Muscle of leg (tissue), 11 donors: ENCODE data around the gene CLINT1. TPM values are rescaled to one million over a fixed set of nuclear protein-coding genes. Genes with fewer than 3 reads are reported as not detected.

Experiments used
- DNase-seq: peaks from one replicate; pipeline ENCODE4 v3.0.0; 2013
- H3K27ac ChIP-seq: one replicate; pipeline ENCODE4 v1.5.1; 2013; ENCODE audit warnings: mild to moderate bottlenecking, low read length, control low read depth
- H3K27me3 ChIP-seq: one replicate; pipeline ENCODE4 v1.6.1; 2013; ENCODE audit warnings: low read length; ENCODE audit not compliant: control insufficient read depth, insufficient read depth
- H3K36me3 ChIP-seq: one replicate; pipeline ENCODE4 v1.6.1; 2013; ENCODE audit warnings: low read length; ENCODE audit not compliant: control insufficient read depth, insufficient read depth
- H3K4me1 ChIP-seq: one replicate; pipeline ENCODE4 v1.6.1; 2013; ENCODE audit warnings: low read length; ENCODE audit not compliant: control insufficient read depth, insufficient read depth
- H3K4me3 ChIP-seq: one replicate; pipeline ENCODE4 v1.5.1; 2013; ENCODE audit warnings: low read length, control low read depth
- H3K9me3 ChIP-seq: replicated peaks from 2 replicates; pipeline ENCODE4 v1.6.1; 2013; ENCODE audit warnings: low read depth, low read length; ENCODE audit not compliant: control insufficient read depth
- WGBS: methylation state at CpG from one replicate; pipeline ENCODE4 v1.1.5; 2013; ENCODE audit warnings: missing lambda C conversion rate; ENCODE audit not compliant: insufficient coverage; 5-methylcytosine and 5-hydroxymethylcytosine counted together
- polyA plus RNA-seq, 8 donors: library from polyadenylated mRNA; unstranded; fragments of 120-200 nt; gene quantifications; one replicate each; pipeline versions ENCODE4 v1.2.1 to v1.2.3, GENCODE V29; 2013; ENCODE audit warnings: inconsistent platforms in 1 of 8, low replicate concordance in 1 of 8; ENCODE audit not compliant: insufficient read length in 8 of 8, insufficient read depth in 1 of 8
- total RNA-seq: library from RNA; stranded (reverse); fragments of 120-200 nt; gene quantifications from one replicate; pipeline ENCODE4 v1.2.4, GENCODE V29; 2013

CLINT1 gene
- total and polyA plus RNA-seq, 9 donors, result 39.9 to 75.0 (median 62.5) TPM

DNA sequence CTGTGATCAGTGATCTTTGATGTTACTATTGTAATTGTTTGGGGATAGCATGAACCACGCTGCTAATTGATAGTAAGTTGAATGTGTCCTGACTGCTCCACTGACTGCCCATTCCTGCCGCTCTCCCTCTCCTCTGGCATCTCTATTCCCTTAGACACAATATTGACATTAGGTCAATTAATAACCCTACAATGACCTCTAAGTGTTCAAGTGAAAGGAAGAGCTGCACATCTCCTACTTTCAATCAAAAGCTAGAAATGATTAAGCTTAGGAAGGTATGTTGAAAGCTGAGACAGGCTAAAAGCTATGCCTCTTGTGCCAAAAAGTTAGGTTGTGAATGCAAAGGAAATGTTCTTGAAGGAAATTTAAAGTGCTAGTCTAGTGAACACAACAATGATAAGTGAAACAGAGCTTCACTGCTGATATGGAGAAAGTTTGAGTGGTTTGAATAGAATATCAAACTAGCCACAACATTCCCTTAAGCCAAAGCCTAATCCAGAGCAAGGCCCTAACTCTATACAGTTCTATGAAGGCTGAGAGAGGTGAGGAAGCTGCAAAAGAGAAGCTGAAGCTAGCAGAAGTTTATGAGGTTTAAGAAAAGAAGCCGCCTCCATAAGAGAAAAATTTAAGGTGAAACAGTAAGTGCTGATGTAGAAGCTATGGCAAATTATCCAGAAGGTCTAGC lies 12.9 kb downstream of the CLINT1 start:
- 78% methylated on average over 1 of the region's 3 CpGs for WGBS
- H3K27ac ChIP-seq, result no peak overlapping the region
- no peaks in the 10 kb centered on the region for H3K27me3 ChIP-seq
- H3K4me1 ChIP-seq, result no peaks in the 10 kb centered on the region
- peaks cover 3% of the 10 kb centered on the region for H3K9me3 ChIP-seq
- H3K4me3 ChIP-seq, result no peak overlapping the region
- DNase-seq, result no peak
- peaks cover 13% of the 10 kb centered on the region for H3K36me3 ChIP-seq

DNA sequence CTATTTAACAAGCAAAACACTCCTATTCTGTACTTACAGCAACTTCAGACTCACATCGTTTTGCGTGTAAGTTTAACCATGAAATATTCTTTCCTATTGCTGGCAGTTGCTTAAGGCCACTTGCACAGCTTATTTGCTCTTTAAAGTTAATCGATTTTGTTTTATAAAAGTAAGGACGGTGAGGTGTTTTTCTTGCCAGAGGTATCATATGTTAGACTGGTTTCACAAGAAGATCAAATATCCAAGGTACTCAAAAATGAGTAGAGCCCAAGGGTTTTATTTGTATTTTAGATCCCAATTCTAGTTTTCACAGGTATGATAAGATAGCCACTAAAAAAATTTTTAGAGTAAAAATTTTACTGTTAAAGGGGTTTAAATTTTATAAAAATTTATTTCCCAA lies 16.2 kb downstream of the CLINT1 start:
- no peak overlapping the region for H3K4me3 ChIP-seq
- H3K4me1 ChIP-seq, result no peaks in the 10 kb centered on the region
- no peak overlapping the region for H3K27ac ChIP-seq
- no peak for DNase-seq
- H3K27me3 ChIP-seq, result no peaks in the 10 kb centered on the region
- H3K36me3 ChIP-seq, result peaks cover 10% of the 10 kb centered on the region
- H3K9me3 ChIP-seq, result peaks cover 3% of the 10 kb centered on the region
- WGBS, result no CpG with 5 or more reads among the region's 4 CpGs

DNA sequence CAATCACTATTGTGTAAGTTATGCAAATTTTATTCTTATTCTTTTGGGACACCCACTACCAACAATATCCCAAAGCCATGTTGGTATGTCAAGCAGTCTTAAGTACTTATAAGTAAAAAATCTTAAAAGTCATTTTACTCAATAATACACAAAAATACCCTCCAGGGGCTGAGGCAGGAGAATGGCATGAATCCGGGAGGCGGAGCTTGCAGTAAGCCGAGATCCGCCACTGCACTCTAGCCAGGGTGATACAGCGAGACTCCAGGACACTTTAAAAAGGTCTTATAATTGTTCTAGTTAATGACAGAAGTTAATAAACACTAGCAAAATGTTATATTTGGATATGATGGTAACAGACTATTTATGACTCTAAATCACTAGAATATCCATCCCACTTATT lies 16.8 kb downstream of the CLINT1 start:
- Histone ChIP-seq H3K9me3 (peaks cover 3% of the 10 kb centered on the region), H3K36me3 (peaks cover 6% of the 10 kb centered on the region), H3K4me1 (no peaks in the 10 kb centered on the region), H3K4me3 (no peak overlapping the region), H3K27me3 (no peaks in the 10 kb centered on the region), H3K27ac (no peak overlapping the region)
- DNase-seq, result no peak
- WGBS, result no CpG with 5 or more reads among the region's 5 CpGs

DNA sequence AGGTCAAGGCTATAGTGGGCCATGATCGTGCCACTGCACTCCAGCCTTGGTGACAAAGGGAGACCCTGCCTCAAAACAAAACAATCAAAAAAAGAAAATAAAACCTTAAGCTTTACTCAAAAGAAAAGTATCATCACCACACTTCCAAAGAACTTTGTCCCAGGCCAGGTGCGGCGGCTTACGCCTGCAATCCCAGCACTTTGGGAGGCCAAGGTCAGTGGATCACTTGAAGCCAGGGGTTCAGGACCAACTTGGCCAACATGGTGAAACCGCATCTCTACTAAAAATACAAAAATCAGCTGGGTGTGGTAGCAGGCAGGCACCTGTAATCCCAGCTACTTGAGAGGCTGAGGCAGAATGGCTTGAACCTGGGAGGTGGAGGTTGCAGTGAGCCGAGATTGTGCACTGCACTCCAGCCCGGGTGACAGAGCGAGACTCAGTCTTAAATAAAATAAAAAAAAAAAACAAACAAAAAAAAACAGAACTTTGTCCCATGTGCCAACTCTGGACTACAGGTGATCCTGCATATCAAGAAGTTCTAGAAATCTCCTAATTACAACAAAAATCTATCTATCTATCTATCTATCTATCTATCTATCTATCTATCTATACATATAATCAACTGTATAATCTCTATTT lies 19.7 kb downstream of the CLINT1 start:
- Histone ChIP-seq H3K27me3 (no peaks in the 10 kb centered on the region), H3K4me3 (no peak overlapping the region), H3K36me3 (peaks cover 4% of the 10 kb centered on the region), H3K4me1 (no peaks in the 10 kb centered on the region), H3K9me3 (no peaks in the 10 kb centered on the region), H3K27ac (no peak overlapping the region)
- WGBS, result 71% methylated on average over 5 of the region's 8 CpGs
- no peak for DNase-seq

DNA sequence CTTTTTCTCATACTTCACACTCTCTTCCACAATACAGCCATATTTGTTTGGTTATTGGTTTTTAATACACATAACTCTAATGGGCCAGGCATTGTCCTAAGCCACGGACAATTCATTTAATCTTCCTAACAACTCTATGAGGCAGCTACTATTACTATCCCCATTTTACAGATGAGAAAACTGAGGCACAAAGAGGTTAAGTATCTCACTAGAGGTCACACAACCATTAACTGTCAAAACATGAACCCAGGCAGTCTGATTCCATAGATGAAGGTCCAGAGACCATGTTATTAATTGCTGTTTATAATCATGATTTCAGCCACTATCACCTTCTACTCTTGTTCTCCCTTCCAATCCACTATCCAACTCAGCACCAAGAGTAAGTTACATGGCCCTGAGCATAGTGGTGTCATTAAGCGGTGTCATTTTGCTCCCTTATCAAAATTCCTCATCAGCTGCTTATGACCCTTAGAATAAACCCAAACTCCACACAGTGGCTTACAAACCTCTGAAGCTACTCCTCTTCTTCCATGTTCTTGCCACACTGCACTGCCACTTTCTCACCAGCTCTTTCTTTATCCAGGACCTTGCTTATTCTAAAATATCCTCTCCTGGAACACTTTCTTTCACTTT lies 22.7 kb downstream of the CLINT1 start:
- no peaks in the 10 kb centered on the region for H3K9me3 ChIP-seq
- 93% methylated on average over 1 of the region's 2 CpGs for WGBS
- DNase-seq, result no peak
- H3K36me3 ChIP-seq, result no peaks in the 10 kb centered on the region
- H3K27ac ChIP-seq, result no peak overlapping the region
- H3K27me3 ChIP-seq, result no peaks in the 10 kb centered on the region
- no peak overlapping the region for H3K4me3 ChIP-seq
- H3K4me1 ChIP-seq, result peaks cover 2% of the 10 kb centered on the region

DNA sequence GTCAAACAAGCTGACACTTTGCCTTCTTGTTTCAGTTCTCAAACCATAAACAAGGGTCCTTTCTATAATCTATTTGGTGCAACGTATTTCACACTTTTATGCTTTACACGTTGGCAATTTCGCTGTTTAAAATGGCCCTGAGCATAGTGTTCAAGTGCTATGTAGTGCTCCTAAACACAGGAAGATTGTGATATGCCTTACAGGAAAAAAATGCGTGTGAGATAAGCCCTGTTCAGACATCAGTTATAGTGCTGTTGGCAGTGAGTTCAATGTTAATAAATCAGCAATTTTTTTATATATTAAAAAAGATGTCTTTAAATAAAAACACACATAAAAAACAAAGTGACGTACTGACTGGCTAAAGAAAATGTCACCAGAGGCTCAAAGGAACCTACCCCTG lies 23.9 kb downstream of the CLINT1 start:
- 93% methylated on average over 3 of the region's 5 CpGs for WGBS
- Histone ChIP-seq H3K27me3 (no peaks in the 10 kb centered on the region), H3K4me1 (peaks cover 2% of the 10 kb centered on the region), H3K27ac (no peak overlapping the region), H3K4me3 (no peak overlapping the region), H3K9me3 (no peaks in the 10 kb centered on the region), H3K36me3 (no peaks in the 10 kb centered on the region)
- no peak for DNase-seq

DNA sequence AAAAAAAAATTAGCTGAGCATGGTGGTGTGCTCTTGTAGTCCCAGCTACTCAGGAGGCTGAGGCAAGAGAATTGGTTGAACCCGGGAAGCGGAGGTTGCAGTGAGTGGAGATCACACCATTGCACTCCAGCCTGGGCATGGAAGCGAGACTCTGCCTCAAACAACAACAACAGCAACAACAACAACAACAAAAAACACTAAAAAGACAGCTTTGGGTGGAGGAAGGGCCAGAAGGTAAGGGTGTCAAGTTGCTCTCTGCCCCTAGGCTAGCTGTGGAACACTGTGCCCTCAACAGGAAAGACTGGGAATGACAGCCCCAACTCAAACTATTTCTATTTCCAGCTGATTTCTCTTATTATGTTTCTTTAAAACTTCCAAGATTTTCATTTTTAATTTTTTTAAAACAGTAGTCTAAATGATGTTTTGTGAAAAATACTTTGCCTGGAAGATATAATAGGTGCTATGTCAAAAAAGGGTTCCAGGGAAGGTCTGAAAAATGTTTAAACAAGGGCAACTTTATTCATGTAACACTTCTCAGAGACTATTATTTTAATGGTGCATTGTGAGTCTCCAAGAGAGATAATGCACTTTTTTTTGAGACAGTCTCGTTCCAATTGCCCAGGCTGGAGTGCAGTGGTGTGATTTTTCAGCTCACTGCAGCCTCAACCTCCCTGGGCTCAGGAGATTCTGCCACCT lies 29.9 kb downstream of the CLINT1 start:
- Histone ChIP-seq H3K27ac (no peak overlapping the region), H3K27me3 (no peaks in the 10 kb centered on the region), H3K4me1 (peaks cover 12% of the 10 kb centered on the region), H3K9me3 (no peaks in the 10 kb centered on the region), H3K4me3 (no peak overlapping the region), H3K36me3 (no peaks in the 10 kb centered on the region)
- DNase-seq, result no peak
- no CpG with 5 or more reads among the region's 4 CpGs for WGBS

DNA sequence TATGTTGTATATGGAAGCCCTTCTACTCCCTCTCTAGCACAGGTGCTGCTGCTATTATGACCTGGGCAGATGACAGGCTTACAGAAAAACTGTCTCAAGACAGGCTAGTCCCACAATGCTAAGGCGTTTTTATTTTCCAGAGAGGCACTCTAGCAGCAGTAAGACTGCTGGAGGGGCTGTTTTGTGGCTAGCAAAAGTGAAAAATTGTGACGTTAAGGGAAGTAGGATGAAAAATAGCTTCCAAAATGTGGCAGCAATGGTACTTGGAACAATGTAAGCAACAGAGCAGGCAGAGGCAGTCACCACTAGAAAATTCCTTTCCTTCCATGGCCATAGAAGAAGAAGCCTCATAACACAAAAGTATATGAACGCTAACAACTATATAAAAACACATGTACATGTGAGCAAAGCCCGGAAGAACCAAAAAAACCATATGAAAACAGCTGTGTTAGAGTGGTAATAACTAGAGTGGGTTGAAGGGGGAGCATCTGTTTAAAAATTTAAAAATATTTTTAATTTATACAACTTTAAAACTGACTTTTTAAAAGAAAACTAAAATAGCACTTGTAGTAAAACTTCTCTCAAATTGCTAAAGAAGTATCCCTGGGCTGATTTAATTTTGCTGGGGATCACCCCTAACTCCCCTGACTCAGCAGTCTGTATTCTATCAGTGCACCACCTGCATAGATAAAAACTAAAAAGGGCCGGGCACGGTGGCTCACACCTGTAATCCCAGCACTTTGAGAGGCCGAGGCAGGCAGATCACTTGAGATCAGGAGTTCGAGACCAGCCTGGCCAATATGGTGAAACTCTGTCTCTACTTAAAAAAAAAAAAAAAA lies 30.6 kb downstream of the CLINT1 start:
- WGBS, result 14% methylated on average over 1 of the region's 8 CpGs
- Histone ChIP-seq H3K9me3 (no peaks in the 10 kb centered on the region), H3K4me3 (no peak overlapping the region), H3K27me3 (no peaks in the 10 kb centered on the region), H3K4me1 (peaks cover 12% of the 10 kb centered on the region), H3K27ac (peak overlapping the region; percentile 61), H3K36me3 (no peaks in the 10 kb centered on the region)
- peak; percentile 55 for DNase-seq

DNA sequence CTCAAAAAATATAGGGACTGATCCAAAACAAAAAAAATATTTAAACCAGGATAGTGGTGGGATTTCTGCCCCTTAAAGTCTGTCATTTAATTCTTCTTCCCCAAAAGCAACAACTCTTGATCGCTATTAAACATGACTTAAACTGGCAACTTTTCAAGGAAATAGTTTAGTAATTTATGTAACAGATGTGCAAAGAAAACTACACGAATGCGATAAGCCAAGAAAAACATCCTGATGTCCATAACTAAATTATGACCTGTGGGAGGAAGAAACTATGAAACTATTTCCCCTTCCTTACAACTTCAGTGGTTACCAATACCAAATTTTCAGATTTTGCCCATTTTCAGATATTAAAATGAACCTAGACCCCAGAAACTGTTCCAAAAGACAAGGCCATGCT lies 31.5 kb downstream of the CLINT1 start:
- Histone ChIP-seq H3K4me1 (peaks cover 12% of the 10 kb centered on the region), H3K27me3 (no peaks in the 10 kb centered on the region), H3K36me3 (no peaks in the 10 kb centered on the region), H3K27ac (peak overlapping the region; percentile 61), H3K4me3 (no peak overlapping the region), H3K9me3 (no peaks in the 10 kb centered on the region)
- peak; percentile 86 for DNase-seq
- WGBS, result no CpG with 5 or more reads among the region's 3 CpGs
